ENCODE results near the gene NDUFA3.
"Not testable (repeated sequence)": the region's sequence is repeated elsewhere in the genome, so short reads cannot be mapped to it uniquely, and the experiment has no call there.

Gene NDUFA3

GRCh38 chr19:54094426-54095000, 8.1 kb upstream of the NDUFA3 start:
- no peak overlapping the region for H3K4me3 ChIP-seq (ENCODE audit: low read depth, low read length)
- no peak overlapping the region for H3K9ac ChIP-seq
- no peaks in the 10 kb centered on the region for H3K9me3 ChIP-seq (ENCODE audit: control insufficient read depth, low read length)
- no peak overlapping the region for H3K27ac ChIP-seq
- H3K4me1 ChIP-seq, result no peaks in the 10 kb centered on the region
- no peak overlapping the region for H3K4me2 ChIP-seq (ENCODE audit: low read length)
- no peak for TF ChIP-seq CTCF (IDR thresholded peaks at IDR 0.05)
- H2AFZ ChIP-seq, result no peak overlapping the region
- no peaks in the 10 kb centered on the region for H3K79me2 ChIP-seq
- no peaks in the 10 kb centered on the region for H3K27me3 ChIP-seq (ENCODE audit: control insufficient read depth, insufficient read depth, low read length)
- no peaks in the 10 kb centered on the region for H3K36me3 ChIP-seq (ENCODE audit: control insufficient read depth, insufficient read depth, low read length)

- Histone ChIP-seq H2AFZ (peak overlapping the region; percentile 97), H3K9me3 (ENCODE audit: control insufficient read depth, low read length) (no peaks in the 10 kb centered on the region), H3K4me1 (no peaks in the 10 kb centered on the region), H3K27me3 (ENCODE audit: control insufficient read depth, insufficient read depth, low read length) (no peaks in the 10 kb centered on the region), H3K27ac (no peak overlapping the region), H3K36me3 (ENCODE audit: control insufficient read depth, insufficient read depth, low read length) (no peaks in the 10 kb centered on the region), H3K9ac (no peak overlapping the region), H3K4me2 (ENCODE audit: low read length) (peak overlapping the region; percentile 87), H3K79me2 (no peaks in the 10 kb centered on the region), H3K4me3 (ENCODE audit: low read depth, low read length) (peak overlapping the region; percentile 50)
- TF ChIP-seq CTCF (IDR thresholded peaks at IDR 0.05), result no peak
These were observed 7.4 kb upstream of the NDUFA3 start for GRCh38 chr19:54095136-54095858.

- H3K9ac ChIP-seq; H3K4me1 ChIP-seq; H3K9me3 ChIP-seq (ENCODE audit: control insufficient read depth, low read length); H3K36me3 ChIP-seq (ENCODE audit: control insufficient read depth, insufficient read depth, low read length); H3K79me2 ChIP-seq; H3K27me3 ChIP-seq (ENCODE audit: control insufficient read depth, insufficient read depth, low read length): not testable (repeated sequence)
- Histone ChIP-seq H3K4me2 (ENCODE audit: low read length) (peak overlapping the region; percentile 87), H2AFZ (peak overlapping the region; percentile 99), H3K4me3 (ENCODE audit: low read depth, low read length) (peak overlapping the region; percentile 50), H3K27ac (peak overlapping the region; percentile 67)
These were observed 6.6 kb upstream of the NDUFA3 start for GRCh38 chr19:54095859-54096616.

- peak; percentile 8 for TF ChIP-seq CTCF (IDR thresholded peaks at IDR 0.05)
- peak overlapping the region; percentile 21 for H3K9ac ChIP-seq
These were observed 6.0 kb upstream of the NDUFA3 start for GRCh38 chr19:54096617-54097106.

More at GRCh38 chr19:54096617-54097106, 6.0 kb upstream of the NDUFA3 start:
- peak overlapping the region; percentile 99 for H2AFZ ChIP-seq
- no peaks in the 10 kb centered on the region for H3K4me1 ChIP-seq
- H3K4me3 ChIP-seq (ENCODE audit: low read depth, low read length), result peak overlapping the region; percentile 61
- peak overlapping the region; percentile 64 for H3K4me2 ChIP-seq (ENCODE audit: low read length)
- H3K79me2 ChIP-seq, result no peaks in the 10 kb centered on the region
- H3K27ac ChIP-seq, result peak overlapping the region; percentile 67
- no peaks in the 10 kb centered on the region for H3K36me3 ChIP-seq (ENCODE audit: control insufficient read depth, insufficient read depth, low read length)
- H3K27me3 ChIP-seq (ENCODE audit: control insufficient read depth, insufficient read depth, low read length), result no peaks in the 10 kb centered on the region
- no peaks in the 10 kb centered on the region for H3K9me3 ChIP-seq (ENCODE audit: control insufficient read depth, low read length)

Data from parathyroid adenoma (tissue), 2 donors.